Measurements from ENCODE around the gene CCDC172. TPM values are rescaled to one million over a fixed set of nuclear protein-coding genes. Genes with fewer than 3 reads are reported as not detected.
"Not testable (repeated sequence)": the region's sequence is repeated elsewhere in the genome, so short reads cannot be mapped to it uniquely, and the experiment has no call there.

CCDC172 gene
- polyA plus RNA-seq, 4 donors, result not detected

- no peak for DNase-seq (ENCODE audit: low read depth in 4 of 4, low spot score in 2 of 4)
Measured at GRCh38 chr10:116331815-116332214, 7.6 kb downstream of the CCDC172 start.

- no peak for DNase-seq (ENCODE audit: low read depth in 4 of 4, low spot score in 2 of 4)
Measured at GRCh38 chr10:116336866-116337265, 12.6 kb downstream of the CCDC172 start.

- DNase-seq (ENCODE audit: low read depth in 4 of 4, low spot score in 2 of 4), result no peak
Measured at GRCh38 chr10:116352125-116352524, 27.9 kb downstream of the CCDC172 start.

- DNase-seq (ENCODE audit: low read depth in 4 of 4, low spot score in 2 of 4), result no peak
Measured at GRCh38 chr10:116353817-116354216, 29.6 kb downstream of the CCDC172 start.

GRCh38 chr10:116355341-116355740, 31.1 kb downstream of the CCDC172 start:
- no peak for DNase-seq (ENCODE audit: low read depth in 4 of 4, low spot score in 2 of 4)

GRCh38 chr10:116356833-116357232, 32.6 kb downstream of the CCDC172 start:
- no peak for DNase-seq (ENCODE audit: low read depth in 4 of 4, low spot score in 2 of 4)

- DNase-seq (ENCODE audit: low read depth in 4 of 4, low spot score in 2 of 4), result no peak
Measured at GRCh38 chr10:116364868-116365267, 40.6 kb downstream of the CCDC172 start.

- DNase-seq (ENCODE audit: low read depth in 4 of 4, low spot score in 2 of 4), result no peak
Measured at GRCh38 chr10:116371737-116372136, 47.5 kb downstream of the CCDC172 start.

GRCh38 chr10:116382290-116382689, 58.0 kb downstream of the CCDC172 start:
- no peak for DNase-seq (ENCODE audit: low read depth in 4 of 4, low spot score in 2 of 4)

GRCh38 chr10:116385311-116385710, 61.1 kb downstream of the CCDC172 start:
- no peak for DNase-seq (ENCODE audit: low read depth in 4 of 4, low spot score in 2 of 4)

- DNase-seq (ENCODE audit: low read depth in 4 of 4, low spot score in 2 of 4), result peak in 2 of 4 donors; percentile 13 to 34
Measured at GRCh38 chr10:116385994-116386809, 62.0 kb downstream of the CCDC172 start.

- DNase-seq (ENCODE audit: low read depth in 4 of 4, low spot score in 2 of 4), result not testable (repeated sequence)
Measured at GRCh38 chr10:116393246-116393831, 69.1 kb downstream of the CCDC172 start.

GRCh38 chr10:116395223-116395985, 71.2 kb downstream of the CCDC172 start:
- no peak for DNase-seq (ENCODE audit: low read depth in 4 of 4, low spot score in 2 of 4)

GRCh38 chr10:116398224-116398623, 74.0 kb downstream of the CCDC172 start:
- DNase-seq (ENCODE audit: low read depth in 4 of 4, low spot score in 2 of 4), result no peak

- no peak for DNase-seq (ENCODE audit: low read depth in 4 of 4, low spot score in 2 of 4)
Measured at GRCh38 chr10:116402858-116403257, 78.6 kb downstream of the CCDC172 start.

GRCh38 chr10:116403740-116404250, 79.5 kb downstream of the CCDC172 start:
- no peak for DNase-seq (ENCODE audit: low read depth in 4 of 4, low spot score in 2 of 4)

GRCh38 chr10:116408719-116409118, 84.5 kb downstream of the CCDC172 start:
- peak in 1 of 4 donors; percentile 7 for DNase-seq (ENCODE audit: low read depth in 4 of 4, low spot score in 2 of 4)

GRCh38 chr10:116410351-116410750, 86.1 kb downstream of the CCDC172 start:
- DNase-seq (ENCODE audit: low read depth in 4 of 4, low spot score in 2 of 4), result no peak

GRCh38 chr10:116417821-116418220, 93.6 kb downstream of the CCDC172 start:
- DNase-seq (ENCODE audit: low read depth in 4 of 4, low spot score in 2 of 4), result no peak

- DNase-seq (ENCODE audit: low read depth in 4 of 4, low spot score in 2 of 4), result no peak
Measured at GRCh38 chr10:116418389-116418788, 94.1 kb downstream of the CCDC172 start.

GRCh38 chr10:116421815-116422214, 97.6 kb downstream of the CCDC172 start:
- no peak for DNase-seq (ENCODE audit: low read depth in 4 of 4, low spot score in 2 of 4)

All from left renal cortex interstitium (tissue), 4 donors.